PC-3 (cell line): ENCODE data around the gene ADGRG1. TPM values are rescaled to one million over a fixed set of nuclear protein-coding genes. Genes with fewer than 3 reads are reported as not detected.

Experiments used
- ATAC-seq: fragments of 200-7000 bp; cut with Tn5 transposase; 2 replicates; pipeline ENCODE4 v1.9.1; 2020; ENCODE audit warnings: mild to moderate bottlenecking, moderate library complexity
- BruUV-seq: library from RNA; stranded (reverse); fragments of 400-500 nt; replicated peaks from 2 replicates; lab custom pipeline; 2021; lab: Mats Ljungman, UMichigan
- CTCF ChIA-PET: fragments of 300-600 bp; sonication (Branson Sonifier 250); formaldehyde crosslinking; loops from one replicate; lab custom pipeline; 2022; ENCODE audit warnings: antibody characterized with exemption; lab: Charles Lee
- POLR2A ChIA-PET: fragments of 300-600 bp; sonication (Branson Sonifier 250); formaldehyde crosslinking; loops from one replicate; lab custom pipeline; 2022; ENCODE audit warnings: antibody characterized with exemption; ENCODE audit not compliant: unreplicated experiment; lab: Charles Lee
- DNase-seq: peaks from one replicate; pipeline ENCODE4 v3.0.0-alpha.2; 2015
- H2AFZ ChIP-seq: fragments of 300-600 bp; sonication (generic); 2 replicates; pipeline ENCODE4 v1.6.0; 2016; ENCODE audit warnings: antibody characterized with exemption, low read length
- H3F3A ChIP-seq: fragments of 300-600 bp; sonication (generic); one replicate; pipeline ENCODE4 v1.6.0; 2017; ENCODE audit warnings: antibody characterized with exemption, low read length, control low read depth, mild to moderate bottlenecking; ENCODE audit not compliant: unreplicated experiment
- H3K27ac ChIP-seq: fragments of 300-600 bp; sonication (generic); 2 replicates; pipeline ENCODE4 v1.5.1; 2016; ENCODE audit warnings: mild to moderate bottlenecking, low read length
- H3K27me3 ChIP-seq: fragments of 300-600 bp; sonication (generic); 2 replicates; pipeline ENCODE4 v1.6.1; 2016; ENCODE audit warnings: low read length, mixed read lengths
- H3K36me3 ChIP-seq: fragments of 300-600 bp; sonication (generic); 2 replicates; pipeline ENCODE4 v1.6.1; 2016; ENCODE audit warnings: low read depth, mixed run types, low read length, mixed read lengths
- H3K4me1 ChIP-seq: fragments of 300-600 bp; sonication (generic); 2 replicates; pipeline ENCODE4 v1.5.1; 2016; ENCODE audit warnings: low read length; ENCODE audit not compliant: insufficient read depth
- H3K4me2 ChIP-seq: fragments of 300-600 bp; sonication (generic); 2 replicates; pipeline ENCODE4 v1.6.0; 2016; ENCODE audit warnings: low read length
- H3K4me3 ChIP-seq: fragments of 300-600 bp; sonication (generic); 2 replicates; pipeline ENCODE4 v1.5.1; 2016; ENCODE audit warnings: mild to moderate bottlenecking, low read length, mixed read lengths
- H3K79me2 ChIP-seq: fragments of 300-600 bp; sonication (generic); 2 replicates; pipeline ENCODE4 v1.6.1; 2017; ENCODE audit warnings: low read length, mixed read lengths
- H3K9ac ChIP-seq: fragments of 300-600 bp; sonication (generic); 2 replicates; pipeline ENCODE4 v1.6.0; 2016; ENCODE audit warnings: mild to moderate bottlenecking, low read length
- H3K9me2 ChIP-seq: fragments of 300-600 bp; sonication (generic); replicated peaks from 2 replicates; pipeline ENCODE4 v1.6.1; 2016; ENCODE audit warnings: mixed run types, low read length, mixed read lengths
- H3K9me3 ChIP-seq: fragments of 300-600 bp; sonication (generic); 2 replicates; pipeline ENCODE4 v1.6.1; 2016; ENCODE audit warnings: low read length, mixed read lengths
- H4K20me1 ChIP-seq: fragments of 300-600 bp; sonication (generic); 2 replicates; pipeline ENCODE4 v1.6.1; 2016; ENCODE audit warnings: low read length, mixed read lengths
- CTCF ChIP-seq: fragments of 300-600 bp; sonication (generic); conservative IDR thresholded peaks from 2 replicates; pipeline ENCODE4 v1.5.1; 2017; ENCODE audit warnings: antibody characterized with exemption, low read depth, mild to moderate bottlenecking, low read length
- EZH2 ChIP-seq: fragments of 300-600 bp; sonication (generic); IDR thresholded peaks from one replicate; pipeline ENCODE4 v1.6.1; 2017; ENCODE audit warnings: antibody characterized with exemption, mild to moderate bottlenecking, low read length; ENCODE audit not compliant: unreplicated experiment
- EZH2phosphoT487 ChIP-seq: fragments of 300-600 bp; sonication (generic); IDR thresholded peaks from 2 replicates; pipeline ENCODE4 v1.6.1; 2018; ENCODE audit warnings: mild to moderate bottlenecking, antibody characterized with exemption, low read length, borderline replicate concordance
- intact Hi-C: fragments of 100-400 bp; cut with micrococcal nuclease; formaldehyde crosslinking; loops from 2 replicates; pipeline ENCODE4 v1.9.0; 2023
- total RNA-seq: library from RNA; depleted of rRNA; stranded (reverse); fragments of >200 nt; gene quantifications from 2 replicates; pipeline ENCODE4 v1.2.3, GENCODE V29; 2014

The ADGRG1 gene
- total RNA-seq, 1 experiment from 2014 or later, result 33.7 TPM

- H3K27me3 ChIP-seq, result no peaks in the 10 kb centered on the region
- peaks cover 63% of the 10 kb centered on the region for H3K4me1 ChIP-seq
- no peaks in the 10 kb centered on the region for H3K9me2 ChIP-seq
- H3K9me3 ChIP-seq, result no peaks in the 10 kb centered on the region
- H4K20me1 ChIP-seq, result no peaks in the 10 kb centered on the region
- ChIA-PET CTCF (no interaction called here), POLR2A (no interaction called here)
- no peak overlapping the region for H3K4me3 ChIP-seq
- no peaks in the 10 kb centered on the region for H3F3A ChIP-seq
- intact Hi-C loops, result loop anchor here (1.0 kb wide), 1 partner anchor 23 kb away; no protein-coding TSS in a partner anchor
- peaks cover 68% of the 10 kb centered on the region for H3K79me2 ChIP-seq
- H3K27ac ChIP-seq, result peak overlapping the region; percentile 94
- no peaks in the 10 kb centered on the region for H3K36me3 ChIP-seq
- no TSS peak for BruUV-seq
- H3K9ac ChIP-seq, result peak overlapping the region; percentile 19; the same call in 1 of the 2 replicates
- H2AFZ ChIP-seq, result no peak overlapping the region
- ATAC-seq (no peak), DNase-seq (no peak)
- TF ChIP-seq EZH2 (no peak), CTCF (no peak), EZH2phosphoT487 (no peak)
- no peak overlapping the region for H3K4me2 ChIP-seq
Measured at GRCh38 chr16:57626420-57627170, 1.8 kb upstream of the ADGRG1 start.

DNA sequence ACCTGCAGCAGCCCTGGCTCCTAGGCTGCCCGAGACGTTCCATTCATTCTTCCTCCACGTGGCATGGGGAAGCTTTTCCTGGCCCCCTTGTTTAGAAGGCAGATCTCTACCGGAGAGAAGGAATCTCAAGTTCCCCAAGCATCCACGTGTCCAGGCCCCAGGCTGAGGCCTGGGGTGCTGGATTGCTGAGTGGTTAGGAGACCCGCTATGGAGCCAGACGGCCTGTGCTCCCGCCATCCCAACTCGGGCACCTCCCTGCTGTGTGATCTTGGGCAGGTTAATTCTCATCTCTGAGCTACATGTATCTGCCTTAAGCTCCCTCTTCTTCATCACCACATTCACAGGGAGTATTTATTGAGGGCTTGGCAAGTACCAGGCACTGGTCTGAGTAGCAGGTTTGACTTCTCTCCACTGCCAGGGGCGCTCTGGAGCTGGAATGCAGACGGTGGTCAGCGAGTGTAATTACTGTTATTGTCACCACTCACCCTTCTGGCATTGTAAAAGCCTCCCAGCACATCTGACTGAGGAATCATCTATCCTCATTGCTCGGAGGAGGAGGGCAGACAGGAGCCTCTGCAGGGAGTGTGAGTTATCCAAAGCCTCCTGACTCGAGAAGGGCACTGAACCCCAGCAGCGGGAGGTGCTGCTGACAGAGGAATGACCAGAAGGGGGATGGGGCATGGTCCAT, 1.1 kb upstream of the ADGRG1 start:
- DNase-seq (peak; percentile 91), ATAC-seq (peak; percentile 54)
- Histone ChIP-seq H3K27ac (peak overlapping the region; percentile 94), H3K9ac (peak overlapping the region; percentile 76), H3K27me3 (no peaks in the 10 kb centered on the region), H3K9me3 (no peaks in the 10 kb centered on the region), H3K9me2 (no peaks in the 10 kb centered on the region), H2AFZ (no peak overlapping the region), H3F3A (no peaks in the 10 kb centered on the region), H3K79me2 (peaks cover 65% of the 10 kb centered on the region), H3K4me3 (peak overlapping the region; percentile 71; the same call in 1 of the 2 replicates), H4K20me1 (no peaks in the 10 kb centered on the region), H3K4me1 (peaks cover 63% of the 10 kb centered on the region), H3K4me2 (peak overlapping the region; percentile 88), H3K36me3 (no peaks in the 10 kb centered on the region)
- BruUV-seq, result no TSS peak
- intact Hi-C loops, result loop anchor here (1.0 kb wide), 1 partner anchor 22 kb away; no protein-coding TSS in a partner anchor
- ChIA-PET CTCF (interaction anchor here (1.3 kb wide), 1 partner anchor 37 kb away, joined by 7 read pairs; no protein-coding TSS in a partner anchor), POLR2A (no interaction called here)
- TF ChIP-seq EZH2, result no peak
- peak; percentile 61 for TF ChIP-seq CTCF
